Sigmoid colon (tissue), 7 donors: ENCODE data around the gene NRG3. TPM values are rescaled to one million over a fixed set of nuclear protein-coding genes. Genes with fewer than 3 reads are reported as not detected.

Experiments used
- DNase-seq: peaks from one replicate; pipeline ENCODE4 v3.0.0-alpha.2; 2019
- H3K27ac ChIP-seq, 4 donors: fragments of 200-600 bp; sonication (generic); one replicate each; pipeline ENCODE4 v1.5.1; 2016 to 2019; ENCODE audit warnings: mild to moderate bottlenecking in 1 of 4
- H3K27me3 ChIP-seq, 3 donors: fragments of 200-600 bp; sonication (generic); one replicate each; pipeline ENCODE4 v1.5.1; 2019; ENCODE audit warnings: mild to moderate bottlenecking in 1 of 3
- H3K36me3 ChIP-seq, 4 donors: fragments of 200-600 bp; sonication (generic); one replicate each; pipeline ENCODE4 v1.5.1; 2016 to 2019
- H3K4me1 ChIP-seq, 4 donors: fragments of 200-600 bp; sonication (generic); one replicate each; pipeline ENCODE4 v1.5.1; 2017 to 2019
- H3K4me3 ChIP-seq, 4 donors: fragments of 200-600 bp; sonication (generic); one replicate each; pipeline ENCODE4 v1.5.1; 2017 to 2019; ENCODE audit warnings: mild to moderate bottlenecking in 2 of 4, moderate library complexity in 1 of 4
- H3K9me3 ChIP-seq, 4 donors: fragments of 200-600 bp in 3 of 4; sonication (generic) in 3 of 4; one replicate each; pipeline versions ENCODE4 v1.5.1 to v1.6.1; 2013 to 2019
- EP300 ChIP-seq, 4 donors: sonication (generic); formaldehyde crosslinking; IDR thresholded peaks; one replicate each; pipeline ENCODE4 v1.6.1; 2017; ENCODE audit warnings: antibody characterized with exemption in 4 of 4
- POLR2A ChIP-seq, 2 donors: fragments of 450-650 bp; IDR thresholded peaks; one replicate each; pipeline ENCODE4 v1.6.1; 2016; ENCODE audit warnings: antibody characterized with exemption in 2 of 2, mild to moderate bottlenecking in 2 of 2, moderate library complexity in 2 of 2
- POLR2AphosphoS5 ChIP-seq, 4 donors: sonication (generic); formaldehyde crosslinking; IDR thresholded peaks; one replicate each; pipeline ENCODE4 v1.6.1; 2017; ENCODE audit warnings: antibody characterized with exemption in 4 of 4
- WGBS, 2 donors: extraction: QIAGEN DNeasy Blood & Tissue Kit; methylation state at CpG; one replicate each; pipeline ENCODE4 v1.1.7; 2013; 5-methylcytosine and 5-hydroxymethylcytosine counted together
- intact Hi-C: fragments of 100-400 bp; cut with DNase I; formaldehyde crosslinking; loops from one replicate; pipeline ENCODE4 v1.15.1; 2023
- polyA plus RNA-seq, 3 donors: library from polyadenylated mRNA; stranded (reverse); fragments of 200-250 nt; gene quantifications; one replicate each; pipeline ENCODE4 v1.2.3, GENCODE V29; 2013
- total RNA-seq, 4 donors: library from RNA; depleted of rRNA; stranded (reverse); fragments of >200 nt; gene quantifications; one replicate each; pipeline ENCODE4 v1.1.0, GENCODE V29; 2016
- TF ChIP-seq, protein P1 (sequence below), 4 experiments: fragments of 450-650 bp in 3 of 4; fragments of 200-600 bp in 1 of 4; IDR thresholded peaks; one replicate each; pipeline ENCODE4 v1.5.1; 2016 to 2019; ENCODE audit warnings: antibody characterized with exemption in 4 of 4, mild to moderate bottlenecking in 3 of 4, moderate library complexity in 2 of 4
- donor health status: healthy with polysubstance abuse.
- donor health status: Bipolar disorder and iron deficiency.
- donor health status: healthy.

Gene NRG3
- total and polyA plus RNA-seq, 7 donors = 0.17 to 2.2 (median 0.82) TPM; not detected in 2

DNA sequence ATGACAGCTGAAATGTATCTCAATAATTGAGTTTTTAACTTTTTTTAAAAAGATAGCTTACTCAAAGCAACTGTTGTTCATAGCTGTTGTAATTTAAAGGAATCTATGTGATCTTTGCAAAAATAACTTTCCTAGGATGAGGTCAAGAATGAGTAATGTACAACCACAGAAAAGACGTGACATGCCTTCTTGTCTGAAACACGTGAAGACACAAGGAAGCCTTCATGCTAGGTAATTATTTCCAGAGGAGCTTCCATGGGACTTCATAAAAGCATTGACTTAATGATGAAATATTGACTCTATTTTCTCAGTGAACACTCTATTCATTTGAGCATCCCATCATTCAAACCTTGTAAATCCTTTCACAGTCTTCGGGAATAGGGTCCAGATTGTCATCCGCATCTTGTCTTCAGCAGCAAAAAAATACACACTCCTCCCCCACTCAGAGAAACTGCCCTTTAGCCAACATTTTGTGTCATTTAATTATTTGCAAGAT lies 528.0 kb downstream of the NRG3 start:
- 63 to 80% methylated on average over 4 of the region's 4 CpGs for WGBS, 2 donors
- no peaks in the 10 kb centered on the region for H3K27me3 ChIP-seq

DNA sequence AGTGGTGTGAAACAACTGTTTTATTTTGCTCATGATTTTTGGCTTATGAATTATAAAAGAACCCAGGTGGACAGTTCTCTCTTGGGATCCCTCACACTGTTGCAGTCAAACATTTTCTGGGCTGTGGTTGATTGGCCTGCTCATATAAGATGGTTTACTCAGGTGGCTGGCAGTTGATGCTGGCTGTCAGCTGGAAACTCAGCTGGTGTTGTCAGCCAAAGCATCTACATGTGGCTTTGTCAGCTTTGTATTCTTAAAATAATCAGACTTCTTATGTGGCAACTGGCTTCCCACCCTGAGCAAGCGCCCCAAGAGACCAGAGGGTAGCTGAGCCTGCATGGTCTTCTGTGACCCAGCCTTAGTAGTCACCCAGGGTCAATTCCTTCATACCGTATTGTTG lies 534.7 kb downstream of the NRG3 start:
- intact Hi-C loops = no loop called here
- Histone ChIP-seq H3K9me3 (no peaks in the 10 kb centered on the region), H3K27ac (no peak overlapping the region), H3K36me3 (no peaks in the 10 kb centered on the region), H3K4me1 (no peaks in the 10 kb centered on the region), H3K4me3 (no peak overlapping the region), H3K27me3 (no peaks in the 10 kb centered on the region)
- TF ChIP-seq, protein P1, sequence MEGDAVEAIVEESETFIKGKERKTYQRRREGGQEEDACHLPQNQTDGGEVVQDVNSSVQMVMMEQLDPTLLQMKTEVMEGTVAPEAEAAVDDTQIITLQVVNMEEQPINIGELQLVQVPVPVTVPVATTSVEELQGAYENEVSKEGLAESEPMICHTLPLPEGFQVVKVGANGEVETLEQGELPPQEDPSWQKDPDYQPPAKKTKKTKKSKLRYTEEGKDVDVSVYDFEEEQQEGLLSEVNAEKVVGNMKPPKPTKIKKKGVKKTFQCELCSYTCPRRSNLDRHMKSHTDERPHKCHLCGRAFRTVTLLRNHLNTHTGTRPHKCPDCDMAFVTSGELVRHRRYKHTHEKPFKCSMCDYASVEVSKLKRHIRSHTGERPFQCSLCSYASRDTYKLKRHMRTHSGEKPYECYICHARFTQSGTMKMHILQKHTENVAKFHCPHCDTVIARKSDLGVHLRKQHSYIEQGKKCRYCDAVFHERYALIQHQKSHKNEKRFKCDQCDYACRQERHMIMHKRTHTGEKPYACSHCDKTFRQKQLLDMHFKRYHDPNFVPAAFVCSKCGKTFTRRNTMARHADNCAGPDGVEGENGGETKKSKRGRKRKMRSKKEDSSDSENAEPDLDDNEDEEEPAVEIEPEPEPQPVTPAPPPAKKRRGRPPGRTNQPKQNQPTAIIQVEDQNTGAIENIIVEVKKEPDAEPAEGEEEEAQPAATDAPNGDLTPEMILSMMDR (IDR thresholded peaks at IDR 0.05) = no peak
- no peak for TF ChIP-seq POLR2AphosphoS5 (IDR thresholded peaks at IDR 0.05)
- TF ChIP-seq POLR2A (IDR thresholded peaks at IDR 0.05) = no peak
- no peak for TF ChIP-seq EP300 (IDR thresholded peaks at IDR 0.05)
- DNase-seq = no peak
- WGBS, 2 donors = 85% methylated on average over 2 of the region's 2 CpGs

More for the DNA sequence above, 528.0 kb downstream of the NRG3 start:
- no peaks in the 10 kb centered on the region for H3K9me3 ChIP-seq
- H3K4me1 ChIP-seq = no peaks in the 10 kb centered on the region
- TF ChIP-seq EP300 (IDR thresholded peaks at IDR 0.05) (no peak), POLR2A (IDR thresholded peaks at IDR 0.05) (no peak), POLR2AphosphoS5 (IDR thresholded peaks at IDR 0.05) (no peak)
- TF ChIP-seq, protein P1 (IDR thresholded peaks at IDR 0.05) = no peak
- DNase-seq = no peak
- no peak overlapping the region for H3K27ac ChIP-seq
- no peaks in the 10 kb centered on the region for H3K36me3 ChIP-seq
- no peak overlapping the region for H3K4me3 ChIP-seq
- intact Hi-C loops = no loop called here

DNA sequence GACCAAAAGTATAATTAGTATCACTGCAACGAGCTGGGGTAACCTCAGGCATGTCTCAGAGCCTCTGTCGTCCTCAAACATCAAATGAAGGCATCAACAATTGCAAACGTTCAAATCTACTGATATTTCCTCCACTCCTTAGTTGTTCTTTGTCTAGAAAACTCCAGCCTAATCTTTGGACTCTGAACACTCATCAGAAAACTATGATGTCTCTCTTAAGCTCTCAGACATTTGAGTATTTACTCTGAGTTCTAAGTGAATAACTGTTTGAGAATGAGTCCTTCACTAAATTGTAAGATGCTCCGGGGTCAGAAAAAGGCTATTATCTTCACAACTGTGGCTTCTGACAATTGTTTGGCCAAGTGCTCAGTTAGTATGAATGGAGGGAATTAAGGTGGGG lies 536.4 kb downstream of the NRG3 start:
- H3K4me1 ChIP-seq = no peaks in the 10 kb centered on the region
- H3K27me3 ChIP-seq = no peaks in the 10 kb centered on the region
- H3K9me3 ChIP-seq = no peaks in the 10 kb centered on the region
- H3K36me3 ChIP-seq = no peaks in the 10 kb centered on the region
- intact Hi-C loops = no loop called here
- TF ChIP-seq EP300 (IDR thresholded peaks at IDR 0.05) = no peak
- TF ChIP-seq POLR2AphosphoS5 (IDR thresholded peaks at IDR 0.05) = no peak
- TF ChIP-seq POLR2A (IDR thresholded peaks at IDR 0.05) = no peak
- TF ChIP-seq, protein P1 (IDR thresholded peaks at IDR 0.05) = no peak
- H3K4me3 ChIP-seq = no peak overlapping the region
- 35 to 60% methylated on average over 4 of the region's 4 CpGs for WGBS, 2 donors
- no peak overlapping the region for H3K27ac ChIP-seq
- DNase-seq = no peak

DNA sequence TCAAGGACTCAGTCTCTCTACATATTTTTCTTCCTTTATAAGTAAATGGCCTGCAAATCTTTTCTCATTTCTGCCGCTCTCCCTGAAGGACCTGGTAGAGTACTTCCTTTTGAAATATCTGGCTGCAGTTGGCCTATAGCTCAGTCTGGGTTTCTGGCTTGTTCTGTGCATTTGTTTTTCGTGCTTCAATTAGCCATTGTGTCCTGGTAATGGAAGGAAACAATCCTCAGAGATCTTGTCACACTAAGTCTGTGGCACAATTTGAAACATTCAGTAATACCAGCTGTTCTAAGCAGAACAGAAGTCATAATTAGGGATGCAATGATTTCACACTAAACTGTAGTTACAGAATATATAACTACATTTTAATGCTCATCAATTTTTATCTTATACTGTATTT lies 545.0 kb downstream of the NRG3 start:
- H3K36me3 ChIP-seq = no peaks in the 10 kb centered on the region
- TF ChIP-seq POLR2A (IDR thresholded peaks at IDR 0.05) (no peak), POLR2AphosphoS5 (IDR thresholded peaks at IDR 0.05) (no peak), EP300 (IDR thresholded peaks at IDR 0.05) (no peak)
- TF ChIP-seq, protein P1 (IDR thresholded peaks at IDR 0.05) = no peak
- no peak overlapping the region for H3K27ac ChIP-seq
- no peaks in the 10 kb centered on the region for H3K9me3 ChIP-seq
- intact Hi-C loops = no loop called here
- H3K4me1 ChIP-seq = no peaks in the 10 kb centered on the region
- no peak for DNase-seq
- no peaks in the 10 kb centered on the region for H3K27me3 ChIP-seq
- no peak overlapping the region for H3K4me3 ChIP-seq
- 45 to 52% methylated on average over 2 of the region's 2 CpGs for WGBS, 2 donors

DNA sequence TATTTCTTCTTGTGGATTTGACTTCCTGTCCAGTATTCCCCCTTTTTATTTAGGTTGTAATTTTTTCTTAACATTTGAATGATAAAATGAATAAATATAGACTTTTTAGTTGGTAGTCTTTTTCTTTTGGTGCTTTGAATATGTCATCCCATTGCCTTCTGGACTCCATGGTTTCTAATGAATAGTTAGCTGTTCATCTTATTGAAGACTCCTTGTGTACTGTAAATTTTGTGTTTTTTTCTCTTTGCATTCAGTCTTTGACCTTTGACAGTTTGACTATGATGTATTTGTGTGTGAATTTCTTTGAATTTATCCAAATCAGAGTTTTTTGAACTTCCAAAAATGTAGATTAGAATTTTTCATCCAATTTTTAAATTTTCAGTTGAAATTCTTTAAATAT lies 554.3 kb downstream of the NRG3 start:
- Histone ChIP-seq H3K4me1 (no peaks in the 10 kb centered on the region), H3K4me3 (no peak overlapping the region), H3K27ac (no peak overlapping the region), H3K36me3 (no peaks in the 10 kb centered on the region), H3K9me3 (peaks cover 0 to 11% (median under 1%) of the 10 kb centered on the region in 4 donors), H3K27me3 (no peaks in the 10 kb centered on the region)
- DNase-seq = no peak
- intact Hi-C loops = no loop called here
- TF ChIP-seq, protein P1 (IDR thresholded peaks at IDR 0.05) = no peak
- no peak for TF ChIP-seq POLR2A (IDR thresholded peaks at IDR 0.05)
